PC-9 (cell line): ENCODE results near the gene TLE3. TPM values are rescaled to one million over a fixed set of nuclear protein-coding genes. Genes with fewer than 3 reads are reported as not detected.
"Not testable (repeated sequence)": the region's sequence is repeated elsewhere in the genome, so short reads cannot be mapped to it uniquely, and the experiment has no call there.

ENCODE experiments used
- BruUV-seq: library from RNA; stranded (reverse); fragments of 400-500 nt; replicated peaks from 2 replicates; lab custom pipeline; 2021; lab: Mats Ljungman, UMichigan
- CTCF ChIA-PET: fragments of 300-600 bp; sonication (Branson Sonifier 250); formaldehyde crosslinking; loops from one replicate; lab custom pipeline; 2022; ENCODE audit warnings: antibody characterized with exemption; lab: Charles Lee
- POLR2A ChIA-PET: fragments of 300-600 bp; sonication (Branson Sonifier 250); formaldehyde crosslinking; loops from one replicate; lab custom pipeline; 2022; ENCODE audit warnings: antibody characterized with exemption; ENCODE audit not compliant: unreplicated experiment; lab: Charles Lee
- DNase-seq, 2 experiments: peaks; one replicate each; pipeline versions ENCODE4 v3.0.0 to v3.0.0-alpha.2; 2015 to 2022; ENCODE audit warnings: mixed read lengths in 1 of 2
- H2AFZ ChIP-seq: fragments of 200-600 bp; sonication (generic); 2 replicates; pipeline ENCODE4 v1.8.1; 2017; ENCODE audit warnings: antibody characterized with exemption
- H3F3A ChIP-seq: fragments of 200-600 bp; sonication (generic); 2 replicates; pipeline ENCODE4 v1.8.1; 2017; ENCODE audit warnings: antibody characterized with exemption, mild to moderate bottlenecking, low read depth; ENCODE audit not compliant: insufficient read depth
- H3K27ac ChIP-seq: fragments of 200-600 bp; sonication (generic); 2 replicates; pipeline ENCODE4 v1.6.1; 2016; ENCODE audit warnings: mixed run types
- H3K27me3 ChIP-seq: fragments of 200-600 bp; sonication (generic); 2 replicates; pipeline ENCODE4 v1.6.1; 2016; ENCODE audit warnings: low read depth, mixed run types; ENCODE audit not compliant: insufficient read depth
- H3K36me3 ChIP-seq: fragments of 200-600 bp; sonication (generic); 2 replicates; pipeline ENCODE4 v1.6.1; 2016; ENCODE audit warnings: low read depth, mixed run types
- H3K4me1 ChIP-seq: fragments of 200-600 bp; sonication (generic); replicated peaks from 2 replicates; pipeline ENCODE4 v1.6.1; 2016; ENCODE audit warnings: mixed run types; ENCODE audit not compliant: insufficient read depth
- H3K4me2 ChIP-seq: fragments of 200-600 bp; sonication (generic); 2 replicates; pipeline ENCODE4 v1.6.1; 2017; ENCODE audit warnings: mixed run types
- H3K4me3 ChIP-seq: fragments of 200-600 bp; sonication (generic); 2 replicates; pipeline ENCODE4 v1.6.1; 2016; ENCODE audit warnings: mixed run types
- H3K79me2 ChIP-seq: fragments of 200-600 bp; sonication (generic); 2 replicates; pipeline ENCODE4 v1.6.1; 2017; ENCODE audit warnings: low read depth, mixed run types
- H3K9me2 ChIP-seq: fragments of 200-600 bp; sonication (generic); 2 replicates; pipeline ENCODE4 v1.8.1; 2017; ENCODE audit warnings: mild to moderate bottlenecking; ENCODE audit not compliant: insufficient read depth
- H3K9me3 ChIP-seq: fragments of 200-600 bp; sonication (generic); 2 replicates; pipeline ENCODE4 v1.8.1; 2016; ENCODE audit warnings: low read depth; ENCODE audit not compliant: insufficient read depth
- H4K20me1 ChIP-seq: fragments of 200-600 bp; sonication (generic); 2 replicates; pipeline ENCODE4 v1.8.1; 2017; ENCODE audit not compliant: insufficient read depth
- EZH2 ChIP-seq: fragments of 200-600 bp; sonication (generic); IDR thresholded peaks from 2 replicates; pipeline ENCODE4 v1.8.0; 2017; ENCODE audit warnings: antibody characterized with exemption, low read depth
- intact Hi-C: fragments of 100-400 bp; cut with micrococcal nuclease; formaldehyde crosslinking; loops from one replicate; pipeline ENCODE4 v1.10.0; 2022; ENCODE audit not compliant: unreplicated experiment
- total RNA-seq: library from RNA; stranded (reverse); gene quantifications from 2 replicates; pipeline ENCODE4 v1.2.3, GENCODE V29; 2021
- TF ChIP-seq, protein P1 (sequence below): fragments of 200-600 bp; sonication (generic); conservative IDR thresholded peaks from 2 replicates; pipeline ENCODE4 v1.6.1; 2017; ENCODE audit warnings: mixed run types, antibody characterized with exemption, mild to moderate bottlenecking, moderate library complexity

TLE3 gene
- total RNA-seq, 1 experiment from 2014 or later: 51.3 TPM

GRCh38 chr15:70140025-70140542 is 42.4 kb upstream of the TLE3 start:
- POLR2A ChIA-PET: interaction anchor here (0.6 to 0.7 kb wide), 2 partner anchors 57 to 253 kb away, joined by 4 read pairs; no protein-coding TSS in a partner anchor
- Histone ChIP-seq H3K4me2 (no peak overlapping the region), H3K4me1 (peaks cover 17% of the 10 kb centered on the region), H3K9me3 (no peaks in the 10 kb centered on the region), H3K27me3 (no peaks in the 10 kb centered on the region), H3K4me3 (no peak overlapping the region), H3K79me2 (no peaks in the 10 kb centered on the region), H3F3A (peaks cover 19% of the 10 kb centered on the region; the same call in 1 of the 2 replicates), H3K27ac (no peak overlapping the region), H3K9me2 (no peaks in the 10 kb centered on the region), H2AFZ (no peak overlapping the region), H4K20me1 (no peaks in the 10 kb centered on the region), H3K36me3 (no peaks in the 10 kb centered on the region)
- CTCF ChIA-PET: no interaction called here
- intact Hi-C loops: no loop called here
- TF ChIP-seq EZH2: no peak
- TF ChIP-seq, protein P1, sequence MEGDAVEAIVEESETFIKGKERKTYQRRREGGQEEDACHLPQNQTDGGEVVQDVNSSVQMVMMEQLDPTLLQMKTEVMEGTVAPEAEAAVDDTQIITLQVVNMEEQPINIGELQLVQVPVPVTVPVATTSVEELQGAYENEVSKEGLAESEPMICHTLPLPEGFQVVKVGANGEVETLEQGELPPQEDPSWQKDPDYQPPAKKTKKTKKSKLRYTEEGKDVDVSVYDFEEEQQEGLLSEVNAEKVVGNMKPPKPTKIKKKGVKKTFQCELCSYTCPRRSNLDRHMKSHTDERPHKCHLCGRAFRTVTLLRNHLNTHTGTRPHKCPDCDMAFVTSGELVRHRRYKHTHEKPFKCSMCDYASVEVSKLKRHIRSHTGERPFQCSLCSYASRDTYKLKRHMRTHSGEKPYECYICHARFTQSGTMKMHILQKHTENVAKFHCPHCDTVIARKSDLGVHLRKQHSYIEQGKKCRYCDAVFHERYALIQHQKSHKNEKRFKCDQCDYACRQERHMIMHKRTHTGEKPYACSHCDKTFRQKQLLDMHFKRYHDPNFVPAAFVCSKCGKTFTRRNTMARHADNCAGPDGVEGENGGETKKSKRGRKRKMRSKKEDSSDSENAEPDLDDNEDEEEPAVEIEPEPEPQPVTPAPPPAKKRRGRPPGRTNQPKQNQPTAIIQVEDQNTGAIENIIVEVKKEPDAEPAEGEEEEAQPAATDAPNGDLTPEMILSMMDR: no peak
- BruUV-seq: no TSS peak
- no peak for DNase-seq

DNA sequence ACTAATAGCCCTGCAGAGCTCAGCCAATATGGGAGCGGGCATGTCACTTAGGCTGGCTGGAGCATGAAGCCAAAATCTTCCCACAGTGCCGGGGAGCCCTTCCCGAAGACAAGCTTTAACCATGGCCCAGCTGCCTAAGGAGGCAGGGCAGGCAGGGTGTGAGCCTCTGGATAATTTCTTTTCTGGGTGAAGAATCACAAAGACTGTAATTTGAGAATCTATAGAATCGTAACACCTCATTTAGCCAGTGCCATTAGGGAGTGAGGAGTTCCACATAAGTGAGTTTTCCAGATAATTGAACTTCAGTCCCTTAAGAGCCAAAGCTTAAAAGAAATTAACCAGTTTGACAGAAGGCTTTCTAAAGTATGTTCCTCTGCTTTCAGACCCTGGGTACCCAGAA is 40.2 kb upstream of the TLE3 start:
- intact Hi-C loops: no loop called here

GRCh38 chr15:70137021-70137420 is 39.3 kb upstream of the TLE3 start:
- H3K79me2 ChIP-seq, H3K4me1 ChIP-seq, H3K4me2 ChIP-seq, H3K27ac ChIP-seq, H3K36me3 ChIP-seq, BruUV-seq, H3K27me3 ChIP-seq, H2AFZ ChIP-seq, DNase-seq, CTCF ChIA-PET, H4K20me1 ChIP-seq, H3K9me3 ChIP-seq, H3K9me2 ChIP-seq, POLR2A ChIA-PET, intact Hi-C loops, H3K4me3 ChIP-seq: not testable (repeated sequence)
- peaks cover 11% of the 10 kb centered on the region; the same call in 1 of the 2 replicates for H3F3A ChIP-seq

More for the DNA sequence above, 40.2 kb upstream of the TLE3 start:
- Histone ChIP-seq H3K9me2 (no peaks in the 10 kb centered on the region), H3K36me3 (no peaks in the 10 kb centered on the region), H3K4me1 (peaks cover 15% of the 10 kb centered on the region), H3F3A (peaks cover 19% of the 10 kb centered on the region; the same call in 1 of the 2 replicates), H3K4me2 (no peak overlapping the region), H3K27me3 (no peaks in the 10 kb centered on the region), H3K9me3 (no peaks in the 10 kb centered on the region), H3K79me2 (no peaks in the 10 kb centered on the region), H3K27ac (no peak overlapping the region), H2AFZ (no peak overlapping the region), H3K4me3 (no peak overlapping the region), H4K20me1 (no peaks in the 10 kb centered on the region)
- ChIA-PET POLR2A (no interaction called here), CTCF (interaction anchor here (0.7 kb wide), 2 partner anchors 9 to 23 kb away, joined by 3 read pairs; no protein-coding TSS in a partner anchor)
- no TSS peak for BruUV-seq
- TF ChIP-seq, protein P1: no peak
- no peak for TF ChIP-seq EZH2
- no peak for DNase-seq
